Fibroblast of the aortic adventitia (primary cell): ENCODE data around the gene HERC3. TPM values are rescaled to one million over a fixed set of nuclear protein-coding genes. Genes with fewer than 3 reads are reported as not detected.

Source experiments
- DNase-seq: peaks from one replicate; pipeline ENCODE4 v3.0.0-alpha.2; 2010; ENCODE audit warnings: low read depth
- H3K4me3 ChIP-seq: 2 replicates; pipeline ENCODE4 v1.5.1; 2011; ENCODE audit warnings: low read depth, mild to moderate bottlenecking, control low read depth, low read length, moderate library complexity
- CTCF ChIP-seq: IDR thresholded peaks from 2 replicates; pipeline ENCODE4 v1.5.1; 2011; ENCODE audit warnings: mild to moderate bottlenecking, low read length, control low read depth, inconsistent platforms; ENCODE audit not compliant: insufficient read depth
- total RNA-seq: library from RNA; depleted of rRNA; stranded (reverse); fragments of >200 nt; gene quantifications from 2 replicates; pipeline ENCODE4 v1.2.3, GENCODE V29; 2012; ENCODE audit warnings: low replicate concordance

Gene HERC3
- total RNA-seq, 1 donor, result 18.3 TPM

GRCh38 chr4:88745175-88745574 is 152.9 kb downstream of the HERC3 start:
- H3K4me3 ChIP-seq, result no peak overlapping the region
- no peak for TF ChIP-seq CTCF
- no peak for DNase-seq

- no peak for TF ChIP-seq CTCF
- DNase-seq, result no peak
- no peak overlapping the region for H3K4me3 ChIP-seq
These were observed 153.4 kb downstream of the HERC3 start for GRCh38 chr4:88745581-88746163.

GRCh38 chr4:88746206-88746605 is 153.9 kb downstream of the HERC3 start:
- H3K4me3 ChIP-seq, result no peak overlapping the region
- DNase-seq, result no peak
- no peak for TF ChIP-seq CTCF

GRCh38 chr4:88747351-88747750 is 155.1 kb downstream of the HERC3 start:
- no peak for DNase-seq
- TF ChIP-seq CTCF, result no peak
- H3K4me3 ChIP-seq, result no peak overlapping the region

GRCh38 chr4:88750369-88750768 is 158.1 kb downstream of the HERC3 start:
- no peak for TF ChIP-seq CTCF
- H3K4me3 ChIP-seq, result no peak overlapping the region
- no peak for DNase-seq

GRCh38 chr4:88751258-88752075 is 159.2 kb downstream of the HERC3 start:
- no peak for DNase-seq
- H3K4me3 ChIP-seq, result no peak overlapping the region
- no peak for TF ChIP-seq CTCF
